IMR-90 (cell line): ENCODE data around the gene EIF3L. TPM values are rescaled to one million over a fixed set of nuclear protein-coding genes. Genes with fewer than 3 reads are reported as not detected.

Source experiments
- ATAC-seq: fragments of 200-7000 bp; cut with Tn5 transposase; 2 replicates; pipeline ENCODE4 v1.9.1; 2020; ENCODE audit warnings: low read depth, mild to moderate bottlenecking, moderate library complexity
- BruUV-seq: library from RNA; stranded (reverse); fragments of 400-500 nt; replicated peaks from 2 replicates; lab custom pipeline; 2021; lab: Mats Ljungman, UMichigan
- CTCF ChIA-PET: fragments of 300-600 bp; formaldehyde crosslinking; extraction: SDS; loops from one replicate; lab custom pipeline; 2021; ENCODE audit warnings: antibody characterized with exemption; lab: Yijun Ruan, JAX
- POLR2A ChIA-PET: fragments of 300-600 bp; sonication (Branson Sonifier 250); formaldehyde crosslinking; loops from one replicate; lab custom pipeline; 2022; ENCODE audit warnings: antibody characterized with exemption; ENCODE audit not compliant: unreplicated experiment; lab: Charles Lee
- DNase-seq: peaks from one replicate; pipeline ENCODE4 v3.0.0; 2013
- H2AFZ ChIP-seq: replicated peaks from 2 replicates; pipeline ENCODE3; 2013; ENCODE audit warnings: low read length, mild to moderate bottlenecking; ENCODE audit not compliant: poor library complexity
- H2AK5ac ChIP-seq: 2 replicates; pipeline ENCODE4 v1.6.1; 2013; ENCODE audit warnings: low read depth, low read length, inconsistent platforms
- H2AK9ac ChIP-seq: replicated peaks from 2 replicates; pipeline ENCODE3; 2013; ENCODE audit warnings: mild to moderate bottlenecking, low read depth, low read length, moderate library complexity; ENCODE audit not compliant: poor library complexity
- H2BK120ac ChIP-seq: 2 replicates; pipeline ENCODE4 v1.6.1; 2013; ENCODE audit warnings: low read depth, low read length, inconsistent platforms
- H2BK15ac ChIP-seq: 3 replicates; pipeline ENCODE4 v1.6.1; 2013; ENCODE audit warnings: low read depth, low read length, inconsistent platforms
- H2BK20ac ChIP-seq: 2 replicates; pipeline ENCODE4 v1.6.1; 2013; ENCODE audit warnings: low read depth, mild to moderate bottlenecking, inconsistent platforms, low read length, moderate library complexity
- H2BK5ac ChIP-seq: 2 replicates; pipeline ENCODE4 v1.6.1; 2013; ENCODE audit warnings: mild to moderate bottlenecking, low read depth, low read length, inconsistent platforms; ENCODE audit not compliant: poor library complexity, severe bottlenecking
- H3K14ac ChIP-seq: replicated peaks from 2 replicates; pipeline ENCODE4 v1.6.1; 2013; ENCODE audit warnings: low read depth, low read length, inconsistent platforms
- H3K18ac ChIP-seq: 2 replicates; pipeline ENCODE4 v1.6.1; 2013; ENCODE audit warnings: low read depth, low read length, control low read depth
- H3K23ac ChIP-seq: 2 replicates; pipeline ENCODE4 v1.6.1; 2013; ENCODE audit warnings: low read depth, low read length, inconsistent platforms
- H3K27ac ChIP-seq: 2 replicates; pipeline ENCODE4 v1.5.1; 2013; ENCODE audit warnings: mild to moderate bottlenecking, control low read depth, low read length; ENCODE audit not compliant: insufficient read depth
- H3K27me3 ChIP-seq: 2 replicates; pipeline ENCODE4 v1.6.1; 2013; ENCODE audit warnings: low read length; ENCODE audit not compliant: control insufficient read depth, insufficient read depth
- H3K36me3 ChIP-seq: 2 replicates; pipeline ENCODE4 v1.6.1; 2013; ENCODE audit warnings: low read length, mixed read lengths; ENCODE audit not compliant: control insufficient read depth, insufficient read depth
- H3K4ac ChIP-seq: 2 replicates; pipeline ENCODE4 v1.6.1; 2013; ENCODE audit warnings: low read depth, low read length, inconsistent platforms
- H3K4me1 ChIP-seq: 2 replicates; pipeline ENCODE4 v1.6.1; 2013; ENCODE audit warnings: low read length, mixed read lengths; ENCODE audit not compliant: control insufficient read depth, insufficient read depth
- H3K4me2 ChIP-seq: 2 replicates; pipeline ENCODE4 v1.6.1; 2013; ENCODE audit warnings: low read depth, mild to moderate bottlenecking, control low read depth, low read length, moderate library complexity
- H3K4me3 ChIP-seq: 2 replicates; pipeline ENCODE4 v1.5.1; 2013; ENCODE audit warnings: low read depth, mild to moderate bottlenecking, control low read depth, low read length, moderate library complexity; ENCODE audit not compliant: insufficient read depth
- H3K56ac ChIP-seq: 2 replicates; pipeline ENCODE4 v1.6.1; 2013; ENCODE audit warnings: low read length, inconsistent platforms; ENCODE audit not compliant: insufficient read depth; ENCODE audit errors: extremely low read depth
- H3K79me1 ChIP-seq, 2 experiments: 2 replicates each; pipeline ENCODE4 v1.6.1; 2013; ENCODE audit warnings: low read length in 2 of 2, inconsistent platforms in 1 of 2, low read depth in 1 of 2
- H3K9ac ChIP-seq: 2 replicates; pipeline ENCODE4 v1.6.1; 2013; ENCODE audit warnings: low read depth, low read length, control low read depth
- H3K9me1 ChIP-seq: 2 replicates; pipeline ENCODE4 v1.6.1; 2013; ENCODE audit warnings: low read length, inconsistent platforms; ENCODE audit not compliant: insufficient read depth
- H3K9me3 ChIP-seq: 2 replicates; pipeline ENCODE4 v1.6.1; 2013; ENCODE audit warnings: low read length; ENCODE audit not compliant: control insufficient read depth, insufficient read depth
- H4K20me1 ChIP-seq: 2 replicates; pipeline ENCODE4 v1.6.1; 2013; ENCODE audit warnings: low read length, inconsistent platforms; ENCODE audit not compliant: insufficient read depth
- H4K5ac ChIP-seq: 2 replicates; pipeline ENCODE4 v1.6.1; 2013; ENCODE audit warnings: mild to moderate bottlenecking, low read depth, low read length, control low read depth
- H4K8ac ChIP-seq, 2 experiments: 2 replicates each; pipeline ENCODE4 v1.6.1; 2013; ENCODE audit warnings: low read depth in 2 of 2, low read length in 2 of 2, control low read depth in 1 of 2, inconsistent platforms in 1 of 2
- H4K91ac ChIP-seq: 2 replicates; pipeline ENCODE4 v1.6.1; 2013; ENCODE audit warnings: low read depth, low read length, inconsistent platforms; ENCODE audit not compliant: insufficient read depth
- NFE2L2 ChIP-seq: fragments of 150-350 bp; IDR thresholded peaks from 2 replicates; pipeline ENCODE4 v1.6.1; 2016; ENCODE audit warnings: low read depth, mild to moderate bottlenecking, low read length
- WGBS, 2 experiments: methylation state at CpG; one replicate each; pipeline versions ENCODE4 v1.1.5 to v1.1.7; 2013; ENCODE audit warnings: missing lambda C conversion rate in 2 of 2; ENCODE audit not compliant: insufficient read length in 1 of 2; ENCODE audit errors: extremely low coverage in 2 of 2; 5-methylcytosine and 5-hydroxymethylcytosine counted together
- dilution Hi-C: fragments of 300-500 bp; cut with HindIII; formaldehyde crosslinking; loops from one replicate; pipeline ENCODE4 v1.14.3; 2018; ENCODE audit warnings: low sequenced_read_pairs; ENCODE audit not compliant: unreplicated experiment
- in situ Hi-C: fragments of 300-500 bp; cut with MboI; formaldehyde crosslinking; loops from 3 replicates; pipeline ENCODE4 v1.14.3; 2019; ENCODE audit warnings: low sequenced_read_pairs, inconsistent platforms, mixed read lengths
- intact Hi-C: fragments of 100-400 bp; cut with micrococcal nuclease; formaldehyde crosslinking; loops from 2 replicates; pipeline ENCODE4 v1.10.0; 2022
- polyA plus RNA-seq, 3 experiments: library from polyadenylated mRNA; depleted of rRNA; stranded (reverse); fragments of >200 nt; gene quantifications; 2 replicates each; pipeline ENCODE4 v1.2.3, GENCODE V29; 2012; ENCODE audit warnings: low replicate concordance in 1 of 3
- total RNA-seq: library from RNA; depleted of rRNA; stranded (reverse); fragments of >200 nt; gene quantifications from 2 replicates; pipeline ENCODE4 v1.2.3, GENCODE V29; 2012
- TF ChIP-seq, protein P1 (sequence below): fragments of 150-350 bp; IDR thresholded peaks from 2 replicates; pipeline ENCODE4 v1.6.1; 2017; ENCODE audit warnings: mild to moderate bottlenecking, antibody characterized with exemption, low read length, low read depth

Gene EIF3L
- total and polyA plus RNA-seq, 2 of the 4 experiments (the other 2 are of a cell fraction) = 391 to 593 TPM

DNA sequence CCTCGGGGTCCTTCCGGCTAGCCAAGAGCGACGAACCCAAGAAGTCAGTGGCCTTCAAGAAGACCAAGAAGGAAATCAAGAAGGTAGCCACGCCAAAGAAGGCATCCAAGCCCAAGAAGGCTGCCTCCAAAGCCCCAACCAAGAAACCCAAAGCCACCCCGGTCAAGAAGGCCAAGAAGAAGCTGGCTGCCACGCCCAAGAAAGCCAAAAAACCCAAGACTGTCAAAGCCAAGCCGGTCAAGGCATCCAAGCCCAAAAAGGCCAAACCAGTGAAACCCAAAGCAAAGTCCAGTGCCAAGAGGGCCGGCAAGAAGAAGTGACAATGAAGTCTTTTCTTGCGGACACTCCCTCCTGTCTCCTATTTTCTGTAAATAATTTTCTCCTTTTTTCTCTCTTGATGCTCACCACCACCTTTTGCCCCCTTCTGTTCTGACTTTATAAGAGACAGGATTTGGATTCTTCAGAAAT lies 43.4 kb upstream of the EIF3L start:
- peak overlapping the region; percentile 79 for H4K91ac ChIP-seq
- H2BK5ac ChIP-seq = peak overlapping the region; percentile 39
- peaks cover 12% of the 10 kb centered on the region for H3K4me1 ChIP-seq
- peak overlapping the region; percentile 52 for H3K4me3 ChIP-seq
- DNase-seq (no peak), ATAC-seq (no peak)
- peak overlapping the region; percentile 77 to 94; a peak in 2 of 4 replicates for H4K8ac ChIP-seq
- BruUV-seq = no TSS peak
- H3K56ac ChIP-seq = no peak overlapping the region
- H3K36me3 ChIP-seq = no peaks in the 10 kb centered on the region
- H3K18ac ChIP-seq = no peak overlapping the region
- H3K9ac ChIP-seq = peak overlapping the region; percentile 71; the same call in 1 of the 2 replicates
- H3K14ac ChIP-seq = peak overlapping the region; percentile 57
- peaks cover 11 to 44% of the 10 kb centered on the region in 2 experiments; a peak in 3 of 4 replicates for H3K79me1 ChIP-seq
- H2BK20ac ChIP-seq = no peak overlapping the region
- peak overlapping the region; percentile 6; the same call in 1 of the 3 replicates for H2BK15ac ChIP-seq
- no peaks in the 10 kb centered on the region for H3K9me3 ChIP-seq
- no peaks in the 10 kb centered on the region for H3K27me3 ChIP-seq
- peak overlapping the region; percentile 76 for H2AK5ac ChIP-seq
- peak overlapping the region; percentile 81 for H3K4ac ChIP-seq
- peak overlapping the region; percentile 91 for H3K4me2 ChIP-seq
- dilution Hi-C loops = no loop called here
- ChIA-PET POLR2A (interaction anchor here (0.6 kb wide), 1 partner anchor 479 kb away, joined by 5 read pairs; no protein-coding TSS in a partner anchor), CTCF (no interaction called here)
- peak overlapping the region; percentile 20; the same call in 1 of the 2 replicates for H2BK120ac ChIP-seq
- H4K20me1 ChIP-seq = peaks cover 8% of the 10 kb centered on the region; the same call in 1 of the 2 replicates
- peak overlapping the region; percentile 86 for H2AK9ac ChIP-seq
- peaks cover 5% of the 10 kb centered on the region; the same call in 1 of the 2 replicates for H3K9me1 ChIP-seq
- WGBS, 2 experiments = 37% methylated on average over 2 of the region's 10 CpGs; no CpG with 5 or more reads in 1 of the 2 experiments
- H2AFZ ChIP-seq = peak overlapping the region; percentile 88
- peak overlapping the region; percentile 93 for H3K23ac ChIP-seq
- TF ChIP-seq, protein P1, sequence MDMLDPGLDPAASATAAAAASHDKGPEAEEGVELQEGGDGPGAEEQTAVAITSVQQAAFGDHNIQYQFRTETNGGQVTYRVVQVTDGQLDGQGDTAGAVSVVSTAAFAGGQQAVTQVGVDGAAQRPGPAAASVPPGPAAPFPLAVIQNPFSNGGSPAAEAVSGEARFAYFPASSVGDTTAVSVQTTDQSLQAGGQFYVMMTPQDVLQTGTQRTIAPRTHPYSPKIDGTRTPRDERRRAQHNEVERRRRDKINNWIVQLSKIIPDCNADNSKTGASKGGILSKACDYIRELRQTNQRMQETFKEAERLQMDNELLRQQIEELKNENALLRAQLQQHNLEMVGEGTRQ = no peak
- TF ChIP-seq NFE2L2 = no peak
- peak overlapping the region; percentile 77 for H4K5ac ChIP-seq
- in situ Hi-C loops = no loop called here
- intact Hi-C loops = loop anchor here (5.0 kb wide), 1 partner anchor 36 kb away; the partner anchor contains the start of gene ANKRD54
- H3K27ac ChIP-seq = peak overlapping the region; percentile 68; the same call in 1 of the 2 replicates
